PFSK-1 (cell line): Measurements from ENCODE around the gene CASP10.

Experiments
- FOXP2 ChIP-seq: optimal IDR thresholded peaks from 2 replicates; pipeline ENCODE3; 2011; ENCODE audit warnings: borderline replicate concordance, control low read depth, inconsistent platforms; ENCODE audit not compliant: insufficient read depth; ENCODE audit errors: extremely low read length, extremely low read depth
- POLR2AphosphoS5 ChIP-seq: IDR thresholded peaks from 2 replicates; pipeline ENCODE4 v1.6.1; 2012; ENCODE audit warnings: low read depth, mild to moderate bottlenecking, control low read depth, low read length, moderate library complexity
- SIN3A ChIP-seq: IDR thresholded peaks from 2 replicates; pipeline ENCODE4 v1.6.1; 2012; ENCODE audit warnings: mild to moderate bottlenecking, low read length, moderate library complexity, borderline replicate concordance; ENCODE audit not compliant: insufficient read depth
- TAF1 ChIP-seq: IDR thresholded peaks from 2 replicates; pipeline ENCODE4 v1.6.1; 2012; ENCODE audit warnings: low read length, control low read depth, borderline replicate concordance; ENCODE audit not compliant: insufficient read depth
- TF ChIP-seq, protein P1 (sequence below), 2 experiments: IDR thresholded peaks; 2 replicates each; pipeline versions ENCODE4 v1.6.1 to v1.8.0; 2011 to 2012; ENCODE audit warnings: low read depth in 2 of 2, low read length in 2 of 2, control low read depth in 1 of 2, inconsistent platforms in 1 of 2, mild to moderate bottlenecking in 1 of 2, moderate library complexity in 1 of 2; ENCODE audit not compliant: insufficient read depth in 1 of 2

DNA sequence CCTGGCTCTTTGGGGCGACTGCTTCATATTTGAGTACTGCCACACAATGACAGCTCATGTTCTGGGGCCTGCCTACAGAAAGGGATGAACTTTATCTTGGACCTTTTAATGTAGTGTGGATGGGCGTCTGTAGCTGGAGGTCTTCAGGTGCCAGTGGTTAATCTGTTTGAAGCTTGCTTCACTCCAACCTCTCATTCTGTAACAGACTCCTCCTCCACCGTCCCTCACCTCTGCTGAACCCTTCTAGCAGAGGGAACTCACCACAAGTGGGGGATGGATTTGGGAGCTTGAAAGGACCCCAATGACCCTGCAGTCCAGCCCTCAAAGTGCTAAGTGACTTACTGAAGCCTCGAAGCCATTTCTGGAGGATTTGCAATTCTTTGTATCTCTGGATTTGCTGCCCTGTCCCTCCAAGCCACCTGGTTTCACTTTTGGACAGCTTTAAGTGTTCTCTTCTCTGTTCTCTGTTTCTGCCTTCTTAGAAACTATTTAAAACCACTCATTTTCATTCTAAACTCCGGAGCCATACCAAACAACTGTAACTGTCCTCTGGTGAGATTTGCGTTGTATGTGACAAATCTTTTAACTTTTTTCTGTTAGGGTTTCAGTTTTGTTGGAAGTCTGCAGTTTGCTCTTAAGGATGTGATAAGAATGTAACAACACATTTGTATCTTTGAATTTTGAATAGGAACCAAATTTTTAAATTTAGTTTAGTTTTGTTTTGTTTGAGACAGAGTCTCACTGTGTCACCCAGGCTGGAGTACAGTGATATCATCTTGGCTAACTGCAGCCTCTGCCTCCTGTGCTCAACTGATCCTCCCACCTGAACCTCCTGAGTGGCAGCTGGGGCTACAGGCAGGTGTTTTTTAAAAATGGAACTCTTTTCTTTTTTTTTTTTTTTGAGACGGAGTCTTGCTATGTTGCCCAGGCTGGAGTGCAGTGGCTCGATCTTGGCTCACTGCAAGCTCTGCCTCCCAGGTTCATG lies 40.4 kb downstream of the CASP10 start:
- TF ChIP-seq TAF1 (no peak), POLR2AphosphoS5 (no peak), FOXP2 (no peak), SIN3A (no peak)
- TF ChIP-seq, protein P1, sequence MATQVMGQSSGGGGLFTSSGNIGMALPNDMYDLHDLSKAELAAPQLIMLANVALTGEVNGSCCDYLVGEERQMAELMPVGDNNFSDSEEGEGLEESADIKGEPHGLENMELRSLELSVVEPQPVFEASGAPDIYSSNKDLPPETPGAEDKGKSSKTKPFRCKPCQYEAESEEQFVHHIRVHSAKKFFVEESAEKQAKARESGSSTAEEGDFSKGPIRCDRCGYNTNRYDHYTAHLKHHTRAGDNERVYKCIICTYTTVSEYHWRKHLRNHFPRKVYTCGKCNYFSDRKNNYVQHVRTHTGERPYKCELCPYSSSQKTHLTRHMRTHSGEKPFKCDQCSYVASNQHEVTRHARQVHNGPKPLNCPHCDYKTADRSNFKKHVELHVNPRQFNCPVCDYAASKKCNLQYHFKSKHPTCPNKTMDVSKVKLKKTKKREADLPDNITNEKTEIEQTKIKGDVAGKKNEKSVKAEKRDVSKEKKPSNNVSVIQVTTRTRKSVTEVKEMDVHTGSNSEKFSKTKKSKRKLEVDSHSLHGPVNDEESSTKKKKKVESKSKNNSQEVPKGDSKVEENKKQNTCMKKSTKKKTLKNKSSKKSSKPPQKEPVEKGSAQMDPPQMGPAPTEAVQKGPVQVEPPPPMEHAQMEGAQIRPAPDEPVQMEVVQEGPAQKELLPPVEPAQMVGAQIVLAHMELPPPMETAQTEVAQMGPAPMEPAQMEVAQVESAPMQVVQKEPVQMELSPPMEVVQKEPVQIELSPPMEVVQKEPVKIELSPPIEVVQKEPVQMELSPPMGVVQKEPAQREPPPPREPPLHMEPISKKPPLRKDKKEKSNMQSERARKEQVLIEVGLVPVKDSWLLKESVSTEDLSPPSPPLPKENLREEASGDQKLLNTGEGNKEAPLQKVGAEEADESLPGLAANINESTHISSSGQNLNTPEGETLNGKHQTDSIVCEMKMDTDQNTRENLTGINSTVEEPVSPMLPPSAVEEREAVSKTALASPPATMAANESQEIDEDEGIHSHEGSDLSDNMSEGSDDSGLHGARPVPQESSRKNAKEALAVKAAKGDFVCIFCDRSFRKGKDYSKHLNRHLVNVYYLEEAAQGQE (IDR thresholded peaks at IDR 0.05; ENCODE audit: insufficient read depth in 1 of 2, low read depth in 2 of 2, low read length in 2 of 2): no peak
